ENCODE data around the gene OR51E2. TPM values are rescaled to one million over a fixed set of nuclear protein-coding genes. Genes with fewer than 3 reads are reported as not detected.
"Not testable (repeated sequence)": the region's sequence is repeated elsewhere in the genome, so short reads cannot be mapped to it uniquely, and the experiment has no call there.

The OR51E2 gene, protein sequence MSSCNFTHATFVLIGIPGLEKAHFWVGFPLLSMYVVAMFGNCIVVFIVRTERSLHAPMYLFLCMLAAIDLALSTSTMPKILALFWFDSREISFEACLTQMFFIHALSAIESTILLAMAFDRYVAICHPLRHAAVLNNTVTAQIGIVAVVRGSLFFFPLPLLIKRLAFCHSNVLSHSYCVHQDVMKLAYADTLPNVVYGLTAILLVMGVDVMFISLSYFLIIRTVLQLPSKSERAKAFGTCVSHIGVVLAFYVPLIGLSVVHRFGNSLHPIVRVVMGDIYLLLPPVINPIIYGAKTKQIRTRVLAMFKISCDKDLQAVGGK
- total RNA-seq = 10 to 100 TPM in 1 of 5 donors, under 1 TPM in 1, not detected in 3; 0.37 to 26.1 TPM
- under 1 TPM in 1 of 3 donors, not detected in 2; 0.05 TPM for polyA plus RNA-seq
- long read RNA-seq, donor 1 = 0 reads
- long read RNA-seq, donor 2 = 0 reads
- long read RNA-seq, donor 3 = 0 reads
- long read RNA-seq, donor 4 = 0 reads
- long read RNA-seq, donor 5 = 0 reads
- long read RNA-seq, donor 6 = 0 reads
- long read RNA-seq, donor 7 = 0 reads
- long read RNA-seq, donor 8 = 0 reads
- long read RNA-seq, donor 9 = 0 reads
- long read RNA-seq, donor 10 = 0 reads

DNA sequence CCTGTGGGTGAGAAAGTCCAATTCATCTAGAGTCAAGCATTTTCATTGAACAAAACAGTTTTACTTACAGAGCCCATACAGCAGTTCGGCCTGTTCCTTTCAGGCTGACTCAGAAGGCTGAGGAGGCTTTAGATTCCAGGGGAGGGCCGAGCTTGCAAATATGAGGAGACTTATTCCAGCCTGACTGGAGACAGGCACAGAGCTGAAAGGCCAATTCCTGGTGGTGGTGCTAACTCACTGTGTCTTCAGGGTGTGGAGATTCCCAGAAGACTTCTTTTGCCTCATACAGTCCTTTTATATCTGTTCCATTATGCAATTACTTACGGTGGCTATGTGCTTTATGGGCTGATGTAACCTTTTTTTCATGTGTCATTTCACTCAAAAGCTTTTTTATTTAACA is at the start of gene OR51E2:
TSS of gene OR51E2 (minus strand) at position 269 of the 400 bp plus-strand sequence. CDS start 15,142 bp downstream, outside the sequence.
- Histone ChIP-seq H3K36me3 (no peaks in the 10 kb centered on the region), H3K4me3 (no peak within 1 kb of the TSS), H3K27ac (no peak within 1 kb of the TSS), H3K4me1 (no peaks in the 10 kb centered on the region), H3K27me3 (no peaks in the 10 kb centered on the region), H3K9me3 (no peaks in the 10 kb centered on the region)
- peak in 1 of 2 donors; percentile 11 for DNase-seq
- intact Hi-C loops (cut with DNase I; ENCODE audit: low total_unique reads) = no loop called here
- TF ChIP-seq, protein P1, sequence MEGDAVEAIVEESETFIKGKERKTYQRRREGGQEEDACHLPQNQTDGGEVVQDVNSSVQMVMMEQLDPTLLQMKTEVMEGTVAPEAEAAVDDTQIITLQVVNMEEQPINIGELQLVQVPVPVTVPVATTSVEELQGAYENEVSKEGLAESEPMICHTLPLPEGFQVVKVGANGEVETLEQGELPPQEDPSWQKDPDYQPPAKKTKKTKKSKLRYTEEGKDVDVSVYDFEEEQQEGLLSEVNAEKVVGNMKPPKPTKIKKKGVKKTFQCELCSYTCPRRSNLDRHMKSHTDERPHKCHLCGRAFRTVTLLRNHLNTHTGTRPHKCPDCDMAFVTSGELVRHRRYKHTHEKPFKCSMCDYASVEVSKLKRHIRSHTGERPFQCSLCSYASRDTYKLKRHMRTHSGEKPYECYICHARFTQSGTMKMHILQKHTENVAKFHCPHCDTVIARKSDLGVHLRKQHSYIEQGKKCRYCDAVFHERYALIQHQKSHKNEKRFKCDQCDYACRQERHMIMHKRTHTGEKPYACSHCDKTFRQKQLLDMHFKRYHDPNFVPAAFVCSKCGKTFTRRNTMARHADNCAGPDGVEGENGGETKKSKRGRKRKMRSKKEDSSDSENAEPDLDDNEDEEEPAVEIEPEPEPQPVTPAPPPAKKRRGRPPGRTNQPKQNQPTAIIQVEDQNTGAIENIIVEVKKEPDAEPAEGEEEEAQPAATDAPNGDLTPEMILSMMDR (IDR thresholded peaks at IDR 0.05) = no peak
- TF ChIP-seq EP300 (IDR thresholded peaks at IDR 0.05) (no peak), POLR2A (IDR thresholded peaks at IDR 0.05) (no peak), POLR2AphosphoS5 (IDR thresholded peaks at IDR 0.05) (no peak)
- WGBS, 5 donors = 59 to 81% (median 74%) methylated on average over 3 of the region's 3 CpGs

DNA sequence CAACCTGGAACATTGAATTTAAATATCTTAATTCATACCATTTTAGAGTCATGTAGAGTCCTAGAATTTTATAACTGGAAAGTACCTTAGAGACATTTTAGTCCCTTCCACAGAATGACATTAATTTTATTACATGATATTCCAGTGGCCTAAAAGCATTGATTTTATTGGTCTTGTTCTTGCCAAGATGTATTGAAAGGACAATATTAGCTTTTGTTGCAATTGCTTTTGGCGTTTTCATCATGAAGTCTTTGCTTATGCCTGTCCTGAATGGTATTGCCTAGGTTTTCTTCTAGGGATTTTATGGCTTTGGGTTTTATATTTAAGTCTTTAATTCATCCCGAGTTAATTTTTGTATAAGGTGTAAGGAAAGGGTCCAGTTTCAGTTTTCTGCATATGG is 43.1 kb upstream of the OR51E2 start:
- 81 to 90% (median 83%) methylated on average over 2 of the region's 2 CpGs for WGBS, 5 donors
- H3K27ac ChIP-seq = no peak overlapping the region
- no peak overlapping the region for H3K4me3 ChIP-seq
- no peak for DNase-seq
- H3K9me3 ChIP-seq = no peaks in the 10 kb centered on the region
- TF ChIP-seq EP300 (IDR thresholded peaks at IDR 0.05) = no peak
- TF ChIP-seq, protein P1 (IDR thresholded peaks at IDR 0.05) = no peak
- no peak for TF ChIP-seq POLR2A (IDR thresholded peaks at IDR 0.05)
- TF ChIP-seq POLR2AphosphoS5 (IDR thresholded peaks at IDR 0.05) = no peak
- intact Hi-C loops (cut with DNase I; ENCODE audit: low total_unique reads) = no loop called here
- no peaks in the 10 kb centered on the region for H3K27me3 ChIP-seq
- H3K36me3 ChIP-seq = no peaks in the 10 kb centered on the region
- H3K4me1 ChIP-seq = no peaks in the 10 kb centered on the region

GRCh38 chr11:4727171-4727570 is 29.5 kb upstream of the OR51E2 start:
- Histone ChIP-seq H3K9me3 (no peaks in the 10 kb centered on the region), H3K4me1 (no peaks in the 10 kb centered on the region), H3K27ac (no peak overlapping the region), H3K4me3 (no peak overlapping the region), H3K36me3 (no peaks in the 10 kb centered on the region), H3K27me3 (no peaks in the 10 kb centered on the region)
- DNase-seq = no peak
- TF ChIP-seq EP300 (IDR thresholded peaks at IDR 0.05) = no peak
- TF ChIP-seq POLR2A (IDR thresholded peaks at IDR 0.05) = no peak
- intact Hi-C loops (cut with DNase I; ENCODE audit: low total_unique reads) = no loop called here
- 85 to 93% (median 90%) methylated on average over 2 of the region's 2 CpGs for whole genome bisulfite sequencing, 5 donors

- H3K4me3 ChIP-seq; H3K27me3 ChIP-seq; H3K9me3 ChIP-seq; H3K36me3 ChIP-seq; DNase-seq; intact Hi-C loops (cut with DNase I; ENCODE audit: low total_unique reads); H3K27ac ChIP-seq; H3K4me1 ChIP-seq: not testable (repeated sequence)
- WGBS, 5 donors = 89 to 93% (median 91%) methylated on average over 21 to 33 of the region's 33 CpGs
Observed at GRCh38 chr11:4722616-4723534, 25.2 kb upstream of the OR51E2 start.

DNA sequence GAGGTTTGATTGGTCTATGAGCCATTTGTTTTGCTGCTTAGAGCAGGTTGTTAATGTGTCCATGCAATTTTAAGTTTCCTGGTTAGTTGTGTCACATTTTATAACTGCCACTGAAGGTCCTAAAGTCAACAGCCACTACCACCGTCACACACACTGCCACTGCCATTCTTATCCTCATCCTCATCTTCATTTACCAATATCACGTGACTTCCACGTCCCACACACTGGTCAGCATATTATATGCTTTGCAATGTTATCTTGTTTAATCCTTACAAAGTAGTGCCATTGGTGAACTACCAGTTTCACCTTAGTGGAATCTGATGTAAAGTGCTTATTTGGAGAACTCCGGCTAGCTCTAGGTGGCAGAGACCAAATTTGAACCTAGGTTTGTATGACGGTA is 16.6 kb upstream of the OR51E2 start:
- H3K27ac ChIP-seq = no peak overlapping the region
- no peaks in the 10 kb centered on the region for H3K27me3 ChIP-seq
- intact Hi-C loops (cut with DNase I; ENCODE audit: low total_unique reads) = no loop called here
- no peaks in the 10 kb centered on the region for H3K36me3 ChIP-seq
- no peak for DNase-seq
- H3K4me3 ChIP-seq = no peak overlapping the region
- TF ChIP-seq POLR2A (IDR thresholded peaks at IDR 0.05) = no peak
- TF ChIP-seq, protein P1 (IDR thresholded peaks at IDR 0.05) = no peak
- no peak for TF ChIP-seq EP300 (IDR thresholded peaks at IDR 0.05)
- no peak for TF ChIP-seq POLR2AphosphoS5 (IDR thresholded peaks at IDR 0.05)
- 18 to 64% (median 47%) methylated on average over 5 of the region's 5 CpGs for WGBS, 5 donors
- H3K4me1 ChIP-seq = peaks cover 0 to 9% (median 0%) of the 10 kb centered on the region in 4 donors
- no peaks in the 10 kb centered on the region for H3K9me3 ChIP-seq
